ENCODE measurements around the gene PACSIN2.
"Not testable (repeated sequence)": the region's sequence is repeated elsewhere in the genome, so short reads cannot be mapped to it uniquely, and the experiment has no call there.

Gene PACSIN2

GRCh38 chr22:43012390-43012789 lies 2.6 kb downstream of the PACSIN2 start:
- in situ Hi-C loops (cut with HindIII; ENCODE audit: low sequenced_read_pairs), result no loop called here

GRCh38 chr22:43011079-43011478 lies 3.9 kb downstream of the PACSIN2 start:
- in situ Hi-C loops (cut with HindIII; ENCODE audit: low sequenced_read_pairs), result no loop called here

- in situ Hi-C loops (cut with HindIII; ENCODE audit: low sequenced_read_pairs), result no loop called here
These were observed 5.5 kb downstream of the PACSIN2 start for GRCh38 chr22:43009444-43009843.

GRCh38 chr22:43008921-43009320 lies 6.0 kb downstream of the PACSIN2 start:
- in situ Hi-C loops (cut with HindIII; ENCODE audit: low sequenced_read_pairs), result no loop called here

- in situ Hi-C loops (cut with HindIII; ENCODE audit: low sequenced_read_pairs), result no loop called here
These were observed 6.4 kb downstream of the PACSIN2 start for GRCh38 chr22:43008509-43008908.

GRCh38 chr22:43007519-43008102 lies 7.3 kb downstream of the PACSIN2 start:
- in situ Hi-C loops (cut with HindIII; ENCODE audit: low sequenced_read_pairs), result no loop called here

- in situ Hi-C loops (cut with HindIII; ENCODE audit: low sequenced_read_pairs), result no loop called here
These were observed 8.2 kb downstream of the PACSIN2 start for GRCh38 chr22:43006753-43007152.

- in situ Hi-C loops (cut with HindIII; ENCODE audit: low sequenced_read_pairs), result no loop called here
These were observed 8.9 kb downstream of the PACSIN2 start for GRCh38 chr22:43006016-43006505.

- in situ Hi-C loops (cut with HindIII; ENCODE audit: low sequenced_read_pairs), result no loop called here
These were observed 9.8 kb downstream of the PACSIN2 start for GRCh38 chr22:43005106-43005505.

GRCh38 chr22:43004362-43005035 lies 10.4 kb downstream of the PACSIN2 start:
- in situ Hi-C loops (cut with HindIII; ENCODE audit: low sequenced_read_pairs), result loop anchor here (5.0 kb wide), 3 partner anchors 52 to 97 kb away; no protein-coding TSS in a partner anchor

- in situ Hi-C loops (cut with HindIII; ENCODE audit: low sequenced_read_pairs), result loop anchor here (5.0 kb wide), 3 partner anchors 50 to 95 kb away; no protein-coding TSS in a partner anchor
These were observed 12.8 kb downstream of the PACSIN2 start for GRCh38 chr22:43002202-43002586.

GRCh38 chr22:43001271-43002201 lies 13.4 kb downstream of the PACSIN2 start:
- in situ Hi-C loops (cut with HindIII; ENCODE audit: low sequenced_read_pairs), result loop anchor here (5.0 kb wide), 3 partner anchors 49 to 94 kb away; no protein-coding TSS in a partner anchor

GRCh38 chr22:43000441-43001175 lies 14.3 kb downstream of the PACSIN2 start:
- in situ Hi-C loops (cut with HindIII; ENCODE audit: low sequenced_read_pairs), result loop anchor here (5.0 kb wide), 3 partner anchors 48 to 93 kb away; no protein-coding TSS in a partner anchor

GRCh38 chr22:42997582-42998090 lies 17.3 kb downstream of the PACSIN2 start:
- in situ Hi-C loops (cut with HindIII; ENCODE audit: low sequenced_read_pairs), result no loop called here

- in situ Hi-C loops (cut with HindIII; ENCODE audit: low sequenced_read_pairs), result no loop called here
These were observed 18.1 kb downstream of the PACSIN2 start for GRCh38 chr22:42996646-42997365.

GRCh38 chr22:42995654-42996053 lies 19.3 kb downstream of the PACSIN2 start:
- in situ Hi-C loops (cut with HindIII; ENCODE audit: low sequenced_read_pairs), result not testable (repeated sequence)

GRCh38 chr22:42994917-42995562 lies 19.9 kb downstream of the PACSIN2 start:
- in situ Hi-C loops (cut with HindIII; ENCODE audit: low sequenced_read_pairs), result no loop called here

GRCh38 chr22:42994276-42994916 lies 20.6 kb downstream of the PACSIN2 start:
- in situ Hi-C loops (cut with HindIII; ENCODE audit: low sequenced_read_pairs), result no loop called here

Data from endothelial cell of hepatic sinusoid (primary cell).